ENCODE data around the gene HOXC9. TPM values are rescaled to one million over a fixed set of nuclear protein-coding genes. Genes with fewer than 3 reads are reported as not detected.

HOXC9 gene
- polyA plus RNA-seq, 2 of the 4 experiments (the other 2 are of a cell fraction) = 5.2 to 6.6 TPM

DNA sequence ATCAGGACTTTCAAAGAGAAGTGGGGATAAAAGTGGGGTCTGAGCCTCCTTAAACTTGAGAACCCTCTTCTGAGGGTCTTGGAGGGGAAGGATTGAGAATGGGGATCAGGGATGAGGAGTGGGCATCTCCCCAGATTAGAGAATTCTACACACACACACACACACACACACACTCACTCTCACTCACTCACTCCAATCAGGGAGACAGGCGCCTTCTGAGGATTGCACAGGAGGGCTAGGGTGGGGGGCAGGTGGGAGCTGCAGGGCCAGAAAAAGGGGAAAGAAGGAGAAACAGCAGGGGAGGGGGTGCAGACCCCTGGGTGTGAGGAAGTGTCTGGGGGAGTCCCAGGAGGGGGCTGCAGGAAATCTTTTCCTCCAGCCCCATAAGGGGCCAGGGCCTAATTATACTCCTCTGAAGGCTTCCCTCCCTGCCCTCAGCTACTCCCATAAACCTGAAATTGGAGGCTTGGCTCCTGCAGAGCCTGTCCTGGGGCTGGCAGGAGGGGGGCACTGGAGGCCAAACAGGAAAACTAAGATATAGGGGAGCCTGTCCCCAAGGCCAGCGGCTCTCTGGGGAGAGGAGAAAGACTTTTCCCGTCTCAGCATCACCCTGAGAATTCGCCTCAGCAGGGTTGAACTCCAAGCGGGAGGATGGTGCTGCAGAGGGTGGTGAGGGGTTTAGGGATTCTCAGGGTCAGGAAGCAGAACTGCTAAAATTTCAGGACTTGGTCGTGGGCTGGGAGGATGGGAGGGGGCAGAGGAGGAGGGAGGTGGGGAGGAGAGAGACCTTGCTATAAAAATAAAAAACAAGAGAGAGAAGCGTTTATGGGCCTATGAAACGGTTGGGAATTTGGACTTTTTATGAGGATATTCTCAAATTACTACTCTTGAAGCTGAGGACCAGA lies 1.6 kb downstream of the HOXC9 start:
- Histone ChIP-seq H3K9me3 (no peaks in the 10 kb centered on the region), H3K4me3 (peak overlapping the region; percentile 83; the same call in 2 of the 3 replicates), H3K4me1 (peaks cover 13% of the 10 kb centered on the region), H3K4me2 (peak overlapping the region; percentile 87), H3K27ac (peak overlapping the region; percentile 93 to 96; a peak in 5 of 6 replicates)
- no peak for DNase-seq (ENCODE audit: low read depth in 1 of 2, low spot score in 1 of 2)
- no peak for FAIRE-seq
- ATAC-seq = no peak
- WGBS (ENCODE audit: missing lambda C conversion rate) = 88% methylated on average over 8 of the region's 8 CpGs
- CTCF ChIA-PET = interaction anchor here (0.8 to 28.7 kb wide), 16 partner anchors 10 to 254 kb away, joined by 3 to 1074 read pairs (median 10); partner anchors contain the start of genes HOXC10, HOXC5, HOXC6 and SMUG1
- TF ChIP-seq, protein P1, sequence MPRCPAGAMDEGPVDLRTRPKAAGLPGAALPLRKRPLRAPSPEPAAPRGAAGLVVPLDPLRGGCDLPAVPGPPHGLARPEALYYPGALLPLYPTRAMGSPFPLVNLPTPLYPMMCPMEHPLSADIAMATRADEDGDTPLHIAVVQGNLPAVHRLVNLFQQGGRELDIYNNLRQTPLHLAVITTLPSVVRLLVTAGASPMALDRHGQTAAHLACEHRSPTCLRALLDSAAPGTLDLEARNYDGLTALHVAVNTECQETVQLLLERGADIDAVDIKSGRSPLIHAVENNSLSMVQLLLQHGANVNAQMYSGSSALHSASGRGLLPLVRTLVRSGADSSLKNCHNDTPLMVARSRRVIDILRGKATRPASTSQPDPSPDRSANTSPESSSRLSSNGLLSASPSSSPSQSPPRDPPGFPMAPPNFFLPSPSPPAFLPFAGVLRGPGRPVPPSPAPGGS (IDR thresholded peaks at IDR 0.05) = no peak
- TF ChIP-seq MAFK (IDR thresholded peaks at IDR 0.05; ENCODE audit: partially characterized antibody) = no peak
- TF ChIP-seq, protein P2, sequence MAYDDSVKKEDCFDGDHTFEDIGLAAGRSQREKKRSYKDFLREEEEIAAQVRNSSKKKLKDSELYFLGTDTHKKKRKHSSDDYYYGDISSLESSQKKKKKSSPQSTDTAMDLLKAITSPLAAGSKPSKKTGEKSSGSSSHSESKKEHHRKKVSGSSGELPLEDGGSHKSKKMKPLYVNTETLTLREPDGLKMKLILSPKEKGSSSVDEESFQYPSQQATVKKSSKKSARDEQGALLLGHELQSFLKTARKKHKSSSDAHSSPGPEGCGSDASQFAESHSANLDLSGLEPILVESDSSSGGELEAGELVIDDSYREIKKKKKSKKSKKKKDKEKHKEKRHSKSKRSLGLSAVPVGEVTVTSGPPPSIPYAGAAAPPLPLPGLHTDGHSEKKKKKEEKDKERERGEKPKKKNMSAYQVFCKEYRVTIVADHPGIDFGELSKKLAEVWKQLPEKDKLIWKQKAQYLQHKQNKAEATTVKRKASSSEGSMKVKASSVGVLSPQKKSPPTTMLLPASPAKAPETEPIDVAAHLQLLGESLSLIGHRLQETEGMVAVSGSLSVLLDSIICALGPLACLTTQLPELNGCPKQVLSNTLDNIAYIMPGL (CRISPR knock-in tag; IDR thresholded peaks at IDR 0.05; ENCODE audit: borderline replicate concordance) = no peak
- no peak for TF ChIP-seq CHD4 (IDR thresholded peaks at IDR 0.05; ENCODE audit: borderline replicate concordance)
- no peak for TF ChIP-seq FOSB (CRISPR knock-in tag; IDR thresholded peaks at IDR 0.05)
- TF ChIP-seq RCOR1 (IDR thresholded peaks at IDR 0.05; ENCODE audit: low read depth, low read length) = no peak
- TF ChIP-seq, protein P3, sequence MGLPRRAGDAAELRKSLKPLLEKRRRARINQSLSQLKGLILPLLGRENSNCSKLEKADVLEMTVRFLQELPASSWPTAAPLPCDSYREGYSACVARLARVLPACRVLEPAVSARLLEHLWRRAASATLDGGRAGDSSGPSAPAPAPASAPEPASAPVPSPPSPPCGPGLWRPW (IDR thresholded peaks at IDR 0.05) = no peak
- no peak for TF ChIP-seq RNF2 (IDR thresholded peaks at IDR 0.05; ENCODE audit: borderline replicate concordance, low read depth)
- TF ChIP-seq, protein P4, sequence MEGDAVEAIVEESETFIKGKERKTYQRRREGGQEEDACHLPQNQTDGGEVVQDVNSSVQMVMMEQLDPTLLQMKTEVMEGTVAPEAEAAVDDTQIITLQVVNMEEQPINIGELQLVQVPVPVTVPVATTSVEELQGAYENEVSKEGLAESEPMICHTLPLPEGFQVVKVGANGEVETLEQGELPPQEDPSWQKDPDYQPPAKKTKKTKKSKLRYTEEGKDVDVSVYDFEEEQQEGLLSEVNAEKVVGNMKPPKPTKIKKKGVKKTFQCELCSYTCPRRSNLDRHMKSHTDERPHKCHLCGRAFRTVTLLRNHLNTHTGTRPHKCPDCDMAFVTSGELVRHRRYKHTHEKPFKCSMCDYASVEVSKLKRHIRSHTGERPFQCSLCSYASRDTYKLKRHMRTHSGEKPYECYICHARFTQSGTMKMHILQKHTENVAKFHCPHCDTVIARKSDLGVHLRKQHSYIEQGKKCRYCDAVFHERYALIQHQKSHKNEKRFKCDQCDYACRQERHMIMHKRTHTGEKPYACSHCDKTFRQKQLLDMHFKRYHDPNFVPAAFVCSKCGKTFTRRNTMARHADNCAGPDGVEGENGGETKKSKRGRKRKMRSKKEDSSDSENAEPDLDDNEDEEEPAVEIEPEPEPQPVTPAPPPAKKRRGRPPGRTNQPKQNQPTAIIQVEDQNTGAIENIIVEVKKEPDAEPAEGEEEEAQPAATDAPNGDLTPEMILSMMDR (IDR thresholded peaks at IDR 0.05) = no peak
- TF ChIP-seq RARB (CRISPR knock-in tag; IDR thresholded peaks at IDR 0.05) = no peak
- TF ChIP-seq NFE2L2 (conservative IDR thresholded peaks at IDR 0.05; ENCODE audit: low read length) = no peak
- POLR2A ChIA-PET = interaction anchor here (2.2 kb wide), 1 partner anchor 16 kb away, joined by 18 read pairs; no protein-coding TSS in a partner anchor

DNA sequence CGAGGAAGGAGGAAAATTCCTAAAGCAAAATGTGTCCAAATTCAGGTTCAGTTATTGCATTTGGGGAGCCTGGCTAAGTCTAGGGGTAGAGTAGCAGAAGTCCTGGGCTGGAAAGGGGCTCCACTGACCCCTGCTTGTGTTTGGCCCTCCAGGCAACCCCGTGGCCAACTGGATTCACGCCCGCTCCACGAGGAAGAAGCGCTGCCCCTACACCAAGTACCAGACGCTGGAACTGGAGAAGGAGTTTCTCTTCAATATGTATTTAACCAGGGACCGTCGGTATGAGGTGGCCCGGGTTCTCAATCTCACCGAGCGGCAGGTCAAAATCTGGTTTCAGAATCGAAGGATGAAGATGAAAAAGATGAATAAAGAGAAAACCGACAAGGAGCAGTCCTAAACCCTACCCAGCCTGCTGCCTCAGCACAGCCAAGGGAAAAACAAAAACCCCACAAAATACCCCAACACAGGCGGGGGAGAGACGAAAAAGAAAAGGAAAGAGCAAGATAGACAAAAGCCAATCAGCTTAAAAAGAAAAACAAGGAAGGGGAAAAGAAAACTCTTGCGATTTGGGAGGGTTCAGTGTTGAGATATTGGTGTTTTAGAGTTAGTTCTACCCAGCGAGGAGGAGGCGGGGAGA lies 2.4 kb downstream of the HOXC9 start:
- ATAC-seq = no peak
- no peak for FAIRE-seq
- ChIA-PET POLR2A (no interaction called here), CTCF (interaction anchor here (0.8 to 28.7 kb wide), 11 partner anchors 11 to 255 kb away, joined by 3 to 1074 read pairs (median 40); partner anchors contain the start of genes HOXC10, HOXC5, HOXC6 and SMUG1)
- Histone ChIP-seq H3K4me1 (peaks cover 13% of the 10 kb centered on the region), H3K27ac (no peak overlapping the region), H3K4me3 (no peak overlapping the region), H3K9me3 (no peaks in the 10 kb centered on the region), H3K4me2 (no peak overlapping the region)
- TF ChIP-seq MAZ (IDR thresholded peaks at IDR 0.05; ENCODE audit: borderline replicate concordance, low read depth, low read length) = no peak
- 88% methylated on average over 19 of the region's 19 CpGs for WGBS (ENCODE audit: missing lambda C conversion rate)
- DNase-seq (ENCODE audit: low read depth in 1 of 2, low spot score in 1 of 2) = no peak

DNA sequence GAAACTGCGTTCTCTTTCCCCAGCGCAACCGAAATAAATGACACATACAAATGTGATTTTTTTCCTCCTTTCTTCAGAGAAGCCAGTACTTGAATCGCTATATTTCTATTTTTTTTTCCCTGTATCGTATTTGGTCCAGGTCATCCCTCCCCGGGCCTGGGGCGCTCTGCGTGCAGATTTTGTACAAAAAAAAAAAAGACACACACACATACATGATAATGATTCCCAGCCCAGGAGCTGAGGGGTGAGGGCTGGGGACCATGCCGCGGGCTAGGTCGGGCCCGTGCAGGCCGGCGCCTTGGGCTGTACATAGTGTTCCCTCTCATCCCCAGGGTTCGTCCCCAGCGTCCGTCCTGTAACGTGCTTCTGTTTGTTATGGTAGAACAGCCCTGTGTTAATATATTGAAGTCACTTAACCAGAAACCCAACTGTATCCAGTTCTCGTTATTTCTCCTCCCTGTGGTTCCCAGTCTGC lies 3.0 kb downstream of the HOXC9 start:
- FAIRE-seq (no peak), DNase-seq (ENCODE audit: low read depth in 1 of 2, low spot score in 1 of 2) (no peak), ATAC-seq (no peak)
- Histone ChIP-seq H3K4me1 (peaks cover 13% of the 10 kb centered on the region), H3K4me3 (no peak overlapping the region), H3K4me2 (no peak overlapping the region), H3K9me3 (no peaks in the 10 kb centered on the region), H3K27ac (no peak overlapping the region)
- ChIA-PET CTCF (interaction anchor here (0.9 to 28.7 kb wide), 11 partner anchors 8 to 256 kb away, joined by 3 to 1074 read pairs (median 40); partner anchors contain the start of genes HOXC10, HOXC5, HOXC6 and SMUG1), POLR2A (interaction anchor here (0.7 kb wide), 1 partner anchor 51 kb away, joined by 3 read pairs; no protein-coding TSS in a partner anchor)
- no peak for TF ChIP-seq ZFP36 (IDR thresholded peaks at IDR 0.05; ENCODE audit: borderline replicate concordance, partially characterized antibody)
- no peak for TF ChIP-seq MAFK (IDR thresholded peaks at IDR 0.05; ENCODE audit: partially characterized antibody)
- TF ChIP-seq FOXS1 (CRISPR knock-in tag; IDR thresholded peaks at IDR 0.05) = no peak
- TF ChIP-seq FOSB (CRISPR knock-in tag; IDR thresholded peaks at IDR 0.05) = no peak
- TF ChIP-seq JUNB (IDR thresholded peaks at IDR 0.05) = no peak
- no peak for TF ChIP-seq KDM5A (IDR thresholded peaks at IDR 0.05)
- no peak for TF ChIP-seq TFCP2L1 (CRISPR knock-in tag; IDR thresholded peaks at IDR 0.05)
- TF ChIP-seq, protein P4 (IDR thresholded peaks at IDR 0.05) = no peak
- no peak for TF ChIP-seq HOXB5 (CRISPR knock-in tag; IDR thresholded peaks at IDR 0.05)
- no peak for TF ChIP-seq HOXA7 (CRISPR knock-in tag; IDR thresholded peaks at IDR 0.05)
- no peak for TF ChIP-seq EHMT2 (IDR thresholded peaks at IDR 0.05; ENCODE audit: low read depth)
- no peak for TF ChIP-seq CHD2 (IDR thresholded peaks at IDR 0.05; ENCODE audit: low read length, partially characterized antibody)
- TF ChIP-seq, protein P3 (IDR thresholded peaks at IDR 0.05) = no peak
- 94% methylated on average over 19 of the region's 19 CpGs for WGBS (ENCODE audit: missing lambda C conversion rate)
